AG04450 (cell line): ENCODE measurements around the gene ELFN1. TPM values are rescaled to one million over a fixed set of nuclear protein-coding genes. Genes with fewer than 3 reads are reported as not detected.
"Not testable (repeated sequence)": the region's sequence is repeated elsewhere in the genome, so short reads cannot be mapped to it uniquely, and the experiment has no call there.

Experiments used
- CTCF ChIA-PET: fragments of 300-600, 350-600 bp; formaldehyde crosslinking; extraction: SDS; loops from one replicate; lab custom pipeline; 2022; ENCODE audit warnings: antibody characterized with exemption, inconsistent platforms; lab: Charles Lee
- POLR2A ChIA-PET: fragments of 350-600 bp; formaldehyde crosslinking; extraction: SDS; loops from one replicate; lab custom pipeline; 2021; ENCODE audit warnings: antibody characterized with exemption, inconsistent platforms; lab: Yijun Ruan, JAX
- DNase-seq: peaks from one replicate; pipeline ENCODE4 v3.0.0-alpha.2; 2011; ENCODE audit warnings: low read depth, low spot score
- H3K27ac ChIP-seq: one replicate; pipeline ENCODE4 v1.5.1; 2012; ENCODE audit warnings: low read depth, low read length, control low read depth
- H3K27me3 ChIP-seq: one replicate; pipeline ENCODE4 v1.6.0; 2012; ENCODE audit warnings: low read length; ENCODE audit not compliant: control insufficient read depth, insufficient read depth
- H3K4me3 ChIP-seq: 2 replicates; pipeline ENCODE4 v1.5.1; 2011; ENCODE audit warnings: mild to moderate bottlenecking, low read depth, low read length, control low read depth
- H3K9me3 ChIP-seq: 2 replicates; pipeline ENCODE4 v1.5.1; 2012; ENCODE audit warnings: low read length; ENCODE audit not compliant: control insufficient read depth, insufficient read depth
- CTCF ChIP-seq: IDR thresholded peaks from 2 replicates; pipeline ENCODE4 v1.5.1; 2011; ENCODE audit warnings: low read depth, low read length, control low read depth, inconsistent platforms
- polyA plus RNA-seq: library from polyadenylated mRNA; depleted of rRNA; stranded (reverse); fragments of >200 nt; gene quantifications from 2 replicates; pipeline ENCODE4 v1.2.3, GENCODE V29; 2011

Gene ELFN1
- polyA plus RNA-seq, 1 experiment = 0.10 TPM

- CTCF ChIA-PET = interaction anchor here (0.6 kb wide), 1 partner anchor 43 kb away, joined by 3 read pairs; no protein-coding TSS in a partner anchor
- Histone ChIP-seq H3K27me3 (peaks cover 5% of the 10 kb centered on the region), H3K4me3 (no peak overlapping the region), H3K27ac (no peak overlapping the region), H3K9me3 (peaks cover 4% of the 10 kb centered on the region)
- POLR2A ChIA-PET = no interaction called here
- no peak for DNase-seq
- TF ChIP-seq CTCF = no peak
Observed at GRCh38 chr7:1715671-1716074, 45.6 kb downstream of the ELFN1 start.

- ChIA-PET POLR2A (no interaction called here), CTCF (no interaction called here)
- peaks cover 4% of the 10 kb centered on the region; the same call in 1 of the 2 replicates for H3K9me3 ChIP-seq
Observed at GRCh38 chr7:1716263-1717094, 46.4 kb downstream of the ELFN1 start.

GRCh38 chr7:1717095-1717483 lies 47.0 kb downstream of the ELFN1 start:
- H3K27me3 ChIP-seq = peaks cover 5% of the 10 kb centered on the region
- H3K9me3 ChIP-seq = peaks cover 4% of the 10 kb centered on the region; the same call in 1 of the 2 replicates
- no peak overlapping the region for H3K27ac ChIP-seq
- ChIA-PET POLR2A (no interaction called here), CTCF (no interaction called here)
- H3K4me3 ChIP-seq = no peak overlapping the region
- no peak for DNase-seq
- TF ChIP-seq CTCF = no peak

More at GRCh38 chr7:1716263-1717094, 46.4 kb downstream of the ELFN1 start:
- Histone ChIP-seq H3K27me3 (peaks cover 5% of the 10 kb centered on the region), H3K4me3 (no peak overlapping the region), H3K27ac (no peak overlapping the region)
- no peak for TF ChIP-seq CTCF
- no peak for DNase-seq

- CTCF ChIA-PET = no interaction called here
Observed at GRCh38 chr7:1717903-1718676, 48.0 kb downstream of the ELFN1 start.

GRCh38 chr7:1718850-1719249 lies 48.8 kb downstream of the ELFN1 start:
- DNase-seq, H3K4me3 ChIP-seq, H3K9me3 ChIP-seq, POLR2A ChIA-PET, CTCF ChIA-PET, H3K27ac ChIP-seq, H3K27me3 ChIP-seq: not testable (repeated sequence)

More at GRCh38 chr7:1717903-1718676, 48.0 kb downstream of the ELFN1 start:
- peaks cover 5% of the 10 kb centered on the region for H3K27me3 ChIP-seq
- TF ChIP-seq CTCF = no peak
- no peak overlapping the region for H3K27ac ChIP-seq
- H3K4me3 ChIP-seq = no peak overlapping the region
- H3K9me3 ChIP-seq = peaks cover 4% of the 10 kb centered on the region; the same call in 1 of the 2 replicates
- POLR2A ChIA-PET = no interaction called here
- no peak for DNase-seq

GRCh38 chr7:1719256-1719655 lies 49.2 kb downstream of the ELFN1 start:
- POLR2A ChIA-PET, H3K4me3 ChIP-seq, DNase-seq, H3K27ac ChIP-seq, H3K9me3 ChIP-seq, CTCF ChIA-PET, H3K27me3 ChIP-seq: not testable (repeated sequence)
